Mononuclear cell (primary cell): Measurements from ENCODE around the gene TK2. TPM values are rescaled to one million over a fixed set of nuclear protein-coding genes. Genes with fewer than 3 reads are reported as not detected.
"Not testable (repeated sequence)": the region's sequence is repeated elsewhere in the genome, so short reads cannot be mapped to it uniquely, and the experiment has no call there.

Experiments
- H3K27me3 ChIP-seq: 2 replicates; pipeline ENCODE4 v1.6.0; 2011; ENCODE audit warnings: low read length, control low read depth; ENCODE audit not compliant: insufficient read depth
- H3K4me1 ChIP-seq: 2 replicates; pipeline ENCODE4 v1.5.1; 2011; ENCODE audit warnings: mild to moderate bottlenecking, low read length, control low read depth; ENCODE audit not compliant: insufficient read depth
- H3K4me3 ChIP-seq: 2 replicates; pipeline ENCODE4 v1.5.1; 2011; ENCODE audit warnings: mild to moderate bottlenecking, low read length, moderate library complexity
- H3K9me3 ChIP-seq: 2 replicates; pipeline ENCODE4 v1.5.1; 2011; ENCODE audit warnings: low read depth, mild to moderate bottlenecking, control low read depth, low read length
- total RNA-seq: library from RNA; depleted of rRNA; stranded (reverse); fragments of >200 nt; gene quantifications from one replicate; pipeline ENCODE4 v1.2.3, GENCODE V29; 2012

The TK2 gene
- total RNA-seq, 1 donor = 8.8 TPM

DNA sequence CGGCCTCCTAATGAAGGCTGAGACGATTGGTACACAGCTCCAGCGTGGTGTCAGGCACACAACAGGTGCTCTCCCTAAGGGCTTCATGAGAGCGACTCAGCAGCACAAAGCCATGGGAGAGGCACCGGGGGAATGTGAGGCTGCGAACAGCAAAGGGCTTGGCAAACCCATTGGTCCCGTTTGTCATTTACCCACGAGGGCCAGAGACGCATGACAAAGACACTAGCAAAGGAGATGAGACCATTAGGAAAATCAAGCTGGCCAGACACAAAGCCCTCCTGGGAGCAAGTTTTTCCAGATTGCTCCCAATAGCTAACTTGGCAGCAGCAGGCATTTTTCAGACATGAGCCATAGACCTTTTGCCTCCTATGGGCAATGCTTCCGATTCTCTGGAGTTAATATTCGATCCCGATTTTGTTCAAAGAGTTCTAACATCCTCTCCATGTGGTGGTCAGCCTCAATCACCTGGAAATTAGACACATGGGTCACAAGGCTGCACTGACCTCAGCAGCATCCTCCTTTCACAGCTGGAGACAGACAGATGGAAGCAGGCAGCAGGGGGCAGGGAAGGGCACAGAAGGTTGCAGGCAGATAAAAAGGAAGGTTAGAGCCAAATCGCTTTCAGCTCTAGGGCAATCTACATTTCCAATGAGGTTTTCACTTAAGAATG, 38.2 kb downstream of the TK2 start:
- no peak overlapping the region for H3K4me3 ChIP-seq
- H3K4me1 ChIP-seq = peaks cover 40% of the 10 kb centered on the region
- no peaks in the 10 kb centered on the region for H3K27me3 ChIP-seq
- H3K9me3 ChIP-seq = no peaks in the 10 kb centered on the region

DNA sequence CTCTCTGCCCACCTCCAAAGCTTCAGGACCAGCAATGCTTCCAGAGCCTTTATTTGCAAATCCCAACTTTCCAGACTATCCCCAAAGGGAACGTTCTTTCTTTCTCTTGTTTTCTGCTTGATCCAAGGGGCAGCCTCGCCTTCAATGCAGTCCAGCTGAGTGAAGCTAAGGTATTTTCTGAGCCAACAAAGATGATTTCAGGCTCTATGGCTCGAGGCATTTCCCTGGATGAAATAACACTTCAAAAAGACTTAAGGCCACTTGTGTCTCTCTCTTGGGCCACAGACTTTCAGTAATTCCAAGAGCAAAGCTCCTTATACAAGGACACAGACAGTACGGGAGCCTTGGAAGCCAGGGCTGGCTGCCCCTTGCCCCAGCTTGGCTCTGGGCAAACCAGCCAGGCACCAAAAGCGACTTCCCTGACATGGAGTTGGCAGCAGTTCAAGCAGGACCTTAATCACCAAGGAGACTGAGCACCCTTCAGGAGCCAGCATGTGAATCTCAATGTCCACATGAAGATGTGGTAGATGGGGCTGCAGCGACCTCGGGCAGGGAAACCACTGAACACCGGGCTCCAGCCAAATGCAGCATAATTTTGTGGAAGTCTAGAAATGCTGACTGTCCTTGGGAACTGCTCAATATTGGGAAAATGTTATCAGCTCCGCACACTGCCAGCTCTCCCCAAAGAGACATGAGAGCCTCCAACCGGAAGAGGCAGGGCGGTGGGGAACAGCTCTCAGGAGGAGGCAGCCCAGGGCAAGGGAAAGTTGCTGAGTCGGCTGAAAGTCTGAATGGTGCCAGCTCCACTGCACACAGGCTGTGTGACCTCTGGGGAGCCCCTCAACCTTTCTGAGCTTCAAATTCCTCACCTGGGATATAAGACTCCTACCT, 39.0 kb downstream of the TK2 start:
- Histone ChIP-seq H3K27me3 (no peaks in the 10 kb centered on the region), H3K4me1 (peaks cover 33% of the 10 kb centered on the region), H3K9me3 (no peaks in the 10 kb centered on the region), H3K4me3 (no peak overlapping the region)

DNA sequence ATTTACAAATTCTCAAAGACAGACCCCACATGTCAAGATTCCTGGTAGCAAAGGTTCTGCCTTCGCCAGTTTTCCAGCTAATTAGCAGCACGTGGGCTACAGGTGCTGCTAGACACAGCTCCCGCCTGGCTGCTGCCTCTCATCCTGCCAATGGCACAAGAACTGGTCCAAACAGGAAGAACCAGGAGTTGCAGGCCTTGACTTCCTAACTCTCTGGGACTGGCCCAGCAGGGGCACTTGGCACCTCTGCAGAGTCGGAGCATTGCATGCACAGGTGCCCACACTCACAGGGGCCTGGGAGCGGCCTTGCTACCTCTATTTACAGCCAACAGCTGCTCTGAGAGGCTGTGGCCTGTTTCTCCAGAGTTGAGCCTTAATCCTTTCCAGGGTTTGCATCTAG, 39.6 kb downstream of the TK2 start:
- H3K27me3 ChIP-seq = no peaks in the 10 kb centered on the region
- no peaks in the 10 kb centered on the region for H3K9me3 ChIP-seq
- H3K4me3 ChIP-seq = no peak overlapping the region
- peaks cover 26% of the 10 kb centered on the region for H3K4me1 ChIP-seq

DNA sequence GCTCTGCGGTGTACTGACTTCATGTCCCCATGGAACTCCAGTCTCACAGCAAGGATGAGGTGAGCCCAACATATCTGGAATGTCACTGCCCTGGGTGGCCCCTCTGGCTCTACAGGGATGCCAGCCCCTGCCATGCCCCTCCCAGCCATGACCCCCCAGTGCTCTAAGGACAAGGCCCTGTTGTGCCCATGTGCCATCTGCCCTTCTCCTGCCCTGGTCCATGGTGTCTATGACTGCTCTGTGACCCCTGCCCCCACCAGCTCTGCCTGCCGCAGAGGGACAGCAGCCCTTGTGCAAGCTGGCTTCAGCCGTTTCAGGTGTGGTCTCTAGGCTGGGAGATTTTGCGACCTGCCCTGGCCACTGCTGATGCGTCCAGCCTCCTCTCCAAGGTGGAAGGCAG, 40.3 kb downstream of the TK2 start:
- Histone ChIP-seq H3K9me3 (no peaks in the 10 kb centered on the region), H3K4me3 (no peak overlapping the region), H3K4me1 (peaks cover 21% of the 10 kb centered on the region), H3K27me3 (no peaks in the 10 kb centered on the region)

DNA sequence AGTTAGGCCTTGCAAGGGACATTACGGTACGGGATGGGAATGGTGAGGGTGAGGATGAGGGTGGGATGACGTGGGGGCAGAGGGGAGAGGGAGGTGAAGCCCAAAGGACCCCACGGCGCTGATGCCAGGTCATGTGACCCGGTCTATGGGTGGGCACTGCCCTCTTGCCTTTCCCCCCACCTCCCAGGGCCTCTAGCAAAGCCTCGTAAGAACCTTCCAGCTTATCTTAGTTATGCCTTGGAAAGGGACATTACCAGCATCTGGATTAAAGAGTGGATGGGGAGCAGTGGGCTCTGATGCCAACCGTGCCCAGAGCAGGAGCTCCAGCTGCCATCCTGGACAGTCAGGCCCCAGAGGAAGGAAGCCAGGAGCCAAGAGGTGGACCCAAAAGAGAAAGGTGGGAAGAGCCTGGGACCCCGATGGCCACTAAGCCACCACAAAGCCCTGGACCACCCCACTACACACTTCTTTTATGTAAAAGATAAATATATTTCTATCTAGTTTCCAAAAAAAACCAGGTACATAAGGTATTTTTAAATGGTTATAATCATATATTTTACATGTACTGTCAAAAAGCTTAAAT, 40.9 kb downstream of the TK2 start:
- Histone ChIP-seq H3K27me3 (no peaks in the 10 kb centered on the region), H3K9me3 (no peaks in the 10 kb centered on the region), H3K4me1 (peaks cover 21% of the 10 kb centered on the region), H3K4me3 (no peak overlapping the region)

DNA sequence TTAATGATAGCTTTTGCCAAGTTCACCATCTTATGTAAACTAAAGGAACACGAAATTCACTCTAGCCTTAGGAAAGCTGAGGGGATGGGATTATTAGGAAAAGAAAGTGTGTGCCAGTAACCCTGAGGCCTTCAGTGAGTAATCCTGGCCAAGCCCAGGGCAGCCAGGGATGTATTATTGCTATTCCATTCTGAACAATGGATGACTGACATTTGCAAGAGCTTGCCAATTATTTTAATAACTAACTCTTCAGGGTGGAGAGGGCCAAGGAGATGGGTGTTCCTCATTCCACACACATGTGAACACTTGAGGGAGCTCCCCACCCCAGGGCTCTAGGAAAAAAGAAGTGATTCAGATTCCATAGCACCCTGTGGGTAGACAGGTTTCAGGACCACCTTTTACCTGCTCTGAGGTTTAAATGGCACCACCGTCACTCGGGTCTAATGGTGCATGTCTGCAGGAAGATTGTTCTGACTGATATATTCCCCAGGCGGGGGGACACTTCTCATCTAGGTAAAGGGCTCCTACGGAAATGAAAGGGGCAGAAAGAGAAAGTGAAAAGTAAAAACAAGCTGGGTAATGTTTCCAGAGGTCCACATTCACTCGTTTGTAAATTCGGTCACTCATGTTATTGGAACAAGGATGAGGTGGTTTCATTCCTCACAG, 41.5 kb downstream of the TK2 start:
- no peaks in the 10 kb centered on the region for H3K9me3 ChIP-seq
- H3K4me1 ChIP-seq = peaks cover 21% of the 10 kb centered on the region
- no peaks in the 10 kb centered on the region for H3K27me3 ChIP-seq
- H3K4me3 ChIP-seq = no peak overlapping the region

DNA sequence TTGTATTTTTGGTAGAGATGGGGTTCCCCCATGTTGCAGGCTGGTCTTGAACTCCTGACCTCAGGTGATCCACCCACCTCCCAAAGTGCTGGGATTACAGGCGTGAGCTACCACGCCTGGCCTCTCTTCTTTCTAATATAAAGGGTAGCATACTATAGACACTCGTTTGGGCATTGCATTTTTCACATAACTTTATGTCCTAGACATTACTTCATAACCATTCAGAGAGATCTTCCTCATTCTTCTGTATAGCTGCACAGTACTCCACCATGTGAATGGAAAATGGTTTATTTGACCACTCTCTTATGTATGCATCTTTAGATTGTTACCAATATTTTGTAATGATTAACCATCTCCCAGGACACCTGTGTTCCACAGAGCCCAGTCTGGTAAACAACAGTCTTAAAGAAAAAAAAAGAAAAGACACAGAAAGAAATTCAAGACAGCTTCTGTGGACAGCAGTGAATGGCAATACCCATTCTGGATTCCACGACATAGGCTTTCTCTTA, 42.1 kb downstream of the TK2 start:
- no peak overlapping the region for H3K4me3 ChIP-seq
- no peaks in the 10 kb centered on the region for H3K9me3 ChIP-seq
- no peaks in the 10 kb centered on the region for H3K27me3 ChIP-seq
- H3K4me1 ChIP-seq = peaks cover 20% of the 10 kb centered on the region

DNA sequence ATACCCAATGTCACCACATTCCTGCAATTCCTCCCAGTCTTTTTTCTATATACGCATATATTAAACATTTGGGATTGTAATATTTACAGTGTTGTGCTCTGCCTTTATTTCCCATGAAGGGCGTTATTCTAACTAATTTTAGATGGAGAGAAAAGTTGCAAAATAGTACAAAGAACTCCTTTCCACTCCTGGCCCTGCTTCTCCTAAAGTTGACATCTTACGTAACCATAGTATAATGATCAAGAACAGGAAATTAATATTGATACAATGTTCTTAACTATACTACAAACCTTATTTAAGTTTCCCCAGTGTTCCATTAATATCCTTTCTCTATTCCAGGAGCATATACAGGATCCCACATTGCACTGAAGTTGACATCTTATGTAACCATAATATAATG, 46.3 kb downstream of the TK2 start:
- Histone ChIP-seq H3K4me1 (peaks cover 17% of the 10 kb centered on the region), H3K4me3 (no peak overlapping the region), H3K27me3 (no peaks in the 10 kb centered on the region), H3K9me3 (no peaks in the 10 kb centered on the region)

DNA sequence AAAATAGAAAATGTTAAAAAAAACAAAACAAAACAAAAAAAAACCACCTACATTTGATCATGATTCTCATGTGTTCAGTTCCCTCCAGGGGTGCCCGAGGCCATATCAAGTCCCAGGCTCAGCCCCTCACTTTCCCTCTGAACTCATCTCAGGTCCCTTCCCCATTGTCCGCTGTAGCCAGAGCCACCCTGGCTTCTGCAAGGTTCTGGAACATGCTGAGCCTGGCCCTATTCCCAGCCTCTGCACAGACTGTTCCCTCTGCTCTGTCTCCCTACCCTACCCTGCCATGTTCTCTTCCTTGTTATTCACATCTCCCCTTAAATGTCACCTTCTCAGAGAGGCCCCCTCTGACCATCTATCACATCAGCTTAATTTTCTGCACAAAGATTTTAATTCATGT, 46.9 kb downstream of the TK2 start:
- Histone ChIP-seq H3K9me3 (no peaks in the 10 kb centered on the region), H3K4me3 (no peak overlapping the region), H3K4me1 (peaks cover 17% of the 10 kb centered on the region), H3K27me3 (no peaks in the 10 kb centered on the region)

DNA sequence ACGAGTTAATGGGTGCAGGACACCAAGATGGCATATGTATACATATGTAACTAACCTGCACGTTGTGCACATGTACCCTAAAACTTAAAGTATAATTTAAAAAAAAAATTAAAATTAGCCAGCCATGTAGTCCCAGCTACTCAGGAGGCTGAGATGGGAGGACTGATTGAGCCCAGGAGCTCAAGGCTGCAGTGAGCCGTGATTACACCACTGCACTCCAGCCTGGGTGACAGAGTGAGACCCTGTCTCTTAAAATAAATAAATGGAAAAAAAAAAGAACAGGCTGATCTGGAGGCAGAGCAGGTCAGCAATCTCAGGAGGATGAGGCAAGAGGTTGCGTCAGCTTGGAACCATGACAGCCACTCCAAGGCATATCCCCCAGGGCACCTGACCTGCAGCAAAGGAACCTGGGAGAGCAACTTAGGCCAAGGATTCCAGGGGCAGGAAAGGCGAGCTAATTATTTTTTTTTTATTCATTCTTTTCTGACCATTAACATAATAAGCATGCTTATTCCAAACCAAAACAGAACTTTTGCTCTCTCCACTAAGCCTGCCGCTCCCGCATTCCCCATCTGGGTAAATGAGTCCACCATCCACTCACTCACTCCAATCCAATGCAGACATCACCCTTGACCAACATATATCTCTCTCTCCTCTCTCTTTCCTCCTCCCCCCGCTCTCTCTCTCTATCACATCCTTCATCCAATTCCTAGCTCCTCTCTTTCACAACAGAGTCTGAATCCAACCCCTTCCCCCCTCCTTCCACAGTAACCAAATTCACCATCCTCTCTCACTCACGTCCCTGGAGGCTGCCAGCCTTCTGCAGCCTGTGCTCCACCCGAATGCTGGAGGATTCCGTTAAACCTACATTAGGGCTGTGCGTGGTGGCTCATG, 47.7 kb downstream of the TK2 start:
- Histone ChIP-seq H3K4me3 (no peak overlapping the region), H3K27me3 (no peaks in the 10 kb centered on the region), H3K9me3 (no peaks in the 10 kb centered on the region), H3K4me1 (peaks cover 17% of the 10 kb centered on the region)

DNA sequence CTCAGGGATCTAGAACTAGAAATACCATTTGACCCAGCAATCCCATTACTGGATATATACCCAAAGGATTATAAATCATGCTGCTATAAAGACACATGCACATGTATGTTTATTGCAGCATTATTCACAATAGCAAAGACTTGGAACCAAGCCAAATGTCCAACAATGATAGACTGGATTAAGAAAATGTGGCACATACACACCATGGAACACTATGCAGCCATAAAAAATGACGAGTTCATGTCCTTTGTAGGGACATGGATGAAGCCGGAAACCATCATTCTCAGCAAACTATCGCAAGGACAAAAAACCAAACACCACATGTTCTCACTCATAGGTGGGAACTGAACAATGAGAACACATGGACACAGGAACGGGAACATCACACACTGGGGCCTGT, 48.4 kb downstream of the TK2 start:
- not testable (repeated sequence) for H3K4me3 ChIP-seq, H3K9me3 ChIP-seq, H3K27me3 ChIP-seq
- H3K4me1 ChIP-seq = peaks cover 17% of the 10 kb centered on the region

DNA sequence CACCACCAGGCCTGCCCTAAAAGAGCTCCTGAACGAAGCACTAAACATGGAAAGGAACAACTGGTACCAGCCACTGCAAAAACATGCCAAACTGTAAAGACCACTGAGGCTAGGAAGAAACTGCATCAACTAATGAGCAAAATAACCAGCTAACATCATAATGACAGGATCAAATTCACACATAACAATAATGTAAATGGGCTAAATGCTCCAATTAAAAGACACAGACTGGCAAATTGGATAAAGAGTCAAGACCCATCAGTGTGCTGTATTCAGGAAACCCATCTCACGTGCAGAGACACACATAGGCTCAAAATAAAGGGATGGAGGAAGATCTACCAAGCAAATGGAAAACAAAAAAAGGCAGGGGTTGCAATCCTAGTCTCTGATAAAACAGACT, 52.0 kb downstream of the TK2 start:
- H3K27me3 ChIP-seq, H3K4me3 ChIP-seq, H3K4me1 ChIP-seq, H3K9me3 ChIP-seq: not testable (repeated sequence)

DNA sequence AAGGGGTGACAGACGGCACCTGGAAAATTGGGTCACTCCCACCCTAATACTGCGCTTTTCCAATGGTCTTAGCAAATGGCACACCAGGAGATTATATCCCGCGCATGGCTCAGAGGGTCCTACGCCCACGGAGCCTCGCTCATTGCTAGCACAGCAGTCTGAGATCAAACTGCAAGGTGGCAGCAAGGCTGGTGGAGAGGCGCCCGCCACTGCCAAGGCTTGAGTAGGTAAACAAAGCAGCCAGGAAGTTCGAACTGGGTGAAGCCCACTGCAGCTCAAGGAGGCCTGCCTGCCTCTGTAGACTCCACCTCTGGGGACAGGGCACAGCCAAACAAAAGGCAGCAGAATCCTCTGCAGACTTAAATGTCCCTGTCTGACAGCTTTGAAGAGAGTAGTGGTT, 53.7 kb downstream of the TK2 start:
- not testable (repeated sequence) for H3K27me3 ChIP-seq, H3K4me3 ChIP-seq, H3K9me3 ChIP-seq, H3K4me1 ChIP-seq

DNA sequence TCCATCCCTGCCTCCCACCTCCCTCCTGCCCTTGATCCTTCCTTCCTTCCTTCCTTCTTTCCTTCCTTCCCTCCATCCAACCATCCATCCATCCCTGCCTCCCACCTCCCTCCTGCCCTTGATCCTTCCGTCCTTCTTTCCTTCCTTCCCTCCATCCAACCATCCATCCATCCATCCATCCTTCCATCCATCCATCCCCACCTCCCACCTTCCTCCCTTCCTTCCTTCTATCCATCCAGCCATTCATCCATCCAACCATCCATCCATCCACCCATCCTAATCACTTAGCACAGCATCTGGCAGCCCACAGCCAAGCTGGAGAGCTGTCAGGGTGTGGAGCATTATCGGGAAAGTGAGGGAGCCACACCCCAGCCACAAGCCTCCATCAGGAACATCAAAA, 54.5 kb downstream of the TK2 start:
- Histone ChIP-seq H3K27me3 (no peaks in the 10 kb centered on the region), H3K4me1 (peaks cover 8% of the 10 kb centered on the region), H3K4me3 (no peak overlapping the region), H3K9me3 (no peaks in the 10 kb centered on the region)
